ENCODE results near the gene DLGAP4.

DLGAP4 gene

GRCh38 chr20:36331209-36331608 lies 25.1 kb downstream of the DLGAP4 start:
- DNase-seq = no peak

DNA sequence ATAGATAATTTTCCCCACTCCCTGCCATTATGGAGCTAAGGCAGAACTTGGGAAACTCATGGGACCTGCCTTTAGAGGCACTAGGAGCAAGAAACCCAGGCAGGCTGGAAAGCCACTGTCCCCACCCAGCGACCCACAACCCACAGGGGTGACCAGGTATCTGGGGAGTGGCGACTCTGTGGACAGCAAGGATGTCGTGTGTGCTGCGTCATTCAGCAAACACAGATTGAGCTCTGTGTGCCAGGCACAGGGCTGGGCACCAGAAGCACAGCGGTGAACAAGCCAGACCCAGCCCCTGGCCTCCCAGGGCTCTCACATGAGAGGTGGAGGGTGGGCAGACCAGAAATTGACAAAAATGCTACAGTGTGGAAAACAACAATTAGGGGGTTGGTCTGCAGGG lies 27.7 kb downstream of the DLGAP4 start:
- no peak for DNase-seq

- no peak for DNase-seq
Measured at GRCh38 chr20:36334281-36335205, 28.4 kb downstream of the DLGAP4 start.

- DNase-seq = no peak
Measured at GRCh38 chr20:36335206-36335870, 29.2 kb downstream of the DLGAP4 start.

DNA sequence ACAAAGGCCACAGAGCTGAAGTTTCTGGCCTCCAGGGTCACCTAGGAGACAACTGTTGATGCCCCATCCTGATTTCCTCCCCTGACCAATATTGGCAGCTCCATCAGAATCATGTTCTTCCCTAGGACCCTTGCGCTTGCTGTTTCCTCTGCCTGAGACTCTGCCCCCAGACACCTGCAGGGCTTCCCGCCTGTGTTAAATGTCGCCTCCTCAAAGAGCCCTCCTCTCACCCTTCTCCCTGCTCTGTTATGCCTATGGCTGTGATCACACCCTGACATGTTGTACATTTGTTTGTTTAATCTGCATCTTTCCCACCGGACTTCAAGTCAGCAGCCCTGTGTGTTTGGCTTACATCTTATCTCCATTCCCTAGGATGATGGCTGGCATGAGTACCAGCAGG lies 30.1 kb downstream of the DLGAP4 start:
- DNase-seq = no peak

- no peak for DNase-seq
Measured at GRCh38 chr20:36336954-36337704, 31.0 kb downstream of the DLGAP4 start.

- DNase-seq = no peak
Measured at GRCh38 chr20:36337886-36338285, 31.7 kb downstream of the DLGAP4 start.

- DNase-seq = no peak
Measured at GRCh38 chr20:36339646-36340592, 33.8 kb downstream of the DLGAP4 start.

DNA sequence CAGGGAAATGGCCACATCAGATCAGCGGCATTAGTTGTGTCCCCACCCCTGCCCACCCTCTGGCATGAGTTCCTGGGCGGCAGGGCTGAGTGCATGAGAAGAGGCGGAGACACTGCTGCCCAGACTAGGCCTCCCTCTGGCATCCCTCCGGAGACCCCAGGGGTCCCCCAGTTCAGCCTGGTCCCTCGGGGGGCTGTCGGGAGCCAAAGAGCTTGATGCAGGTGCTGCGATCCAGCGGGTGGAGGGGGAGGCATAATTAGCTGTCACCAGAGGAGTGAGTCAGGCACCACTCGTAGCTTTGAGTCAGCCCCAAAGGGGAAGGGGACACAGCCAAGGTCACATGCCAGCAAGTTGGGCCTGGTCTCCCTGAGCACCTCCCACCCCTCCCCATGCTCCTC lies 34.5 kb downstream of the DLGAP4 start:
- no peak for DNase-seq

GRCh38 chr20:36341331-36342020 lies 35.3 kb downstream of the DLGAP4 start:
- DNase-seq = no peak

DNA sequence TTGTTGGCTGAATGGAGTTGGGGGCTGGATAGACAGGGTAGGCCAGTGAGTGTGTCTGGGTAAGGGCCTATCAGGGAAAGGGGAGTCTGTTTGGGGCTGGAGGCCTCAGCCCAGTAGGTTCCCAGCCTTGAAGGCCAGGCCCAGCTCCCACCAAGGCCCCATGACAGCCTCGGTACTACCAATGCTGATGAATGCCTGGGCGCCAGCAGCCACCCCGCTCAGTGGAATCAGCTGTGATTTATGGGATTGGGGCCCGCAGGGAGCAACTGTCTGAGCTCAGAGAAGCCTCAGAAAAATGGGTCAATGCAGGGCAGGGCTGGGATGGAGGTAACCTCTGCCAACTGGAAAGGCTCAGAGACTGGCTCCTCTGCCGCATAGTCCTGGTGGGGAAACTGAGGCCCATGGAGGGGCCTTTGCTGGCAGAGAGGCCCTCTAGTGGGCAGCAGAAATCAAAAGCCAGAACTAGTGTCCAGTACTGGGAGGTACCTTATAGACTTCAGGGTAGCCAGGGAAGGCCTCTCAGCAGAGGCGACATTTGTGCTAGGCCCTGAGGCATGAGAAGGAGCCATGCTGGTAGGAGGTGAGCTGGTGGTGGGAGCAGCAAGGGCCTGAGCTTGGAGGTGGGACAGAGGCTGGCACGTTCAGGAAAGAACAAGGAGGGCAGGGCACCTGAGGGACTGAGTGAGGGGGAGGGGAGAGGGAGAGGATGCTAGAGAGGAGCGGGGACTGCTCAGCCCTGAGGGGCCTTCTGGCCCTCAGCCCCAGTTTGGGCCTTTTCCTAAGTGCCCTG lies 36.4 kb downstream of the DLGAP4 start:
- DNase-seq = no peak

GRCh38 chr20:36343641-36344040 lies 37.5 kb downstream of the DLGAP4 start:
- DNase-seq = no peak

GRCh38 chr20:36344517-36345132 lies 38.5 kb downstream of the DLGAP4 start:
- no peak for DNase-seq

- no peak for DNase-seq
Measured at GRCh38 chr20:36346256-36346655, 40.1 kb downstream of the DLGAP4 start.

DNA sequence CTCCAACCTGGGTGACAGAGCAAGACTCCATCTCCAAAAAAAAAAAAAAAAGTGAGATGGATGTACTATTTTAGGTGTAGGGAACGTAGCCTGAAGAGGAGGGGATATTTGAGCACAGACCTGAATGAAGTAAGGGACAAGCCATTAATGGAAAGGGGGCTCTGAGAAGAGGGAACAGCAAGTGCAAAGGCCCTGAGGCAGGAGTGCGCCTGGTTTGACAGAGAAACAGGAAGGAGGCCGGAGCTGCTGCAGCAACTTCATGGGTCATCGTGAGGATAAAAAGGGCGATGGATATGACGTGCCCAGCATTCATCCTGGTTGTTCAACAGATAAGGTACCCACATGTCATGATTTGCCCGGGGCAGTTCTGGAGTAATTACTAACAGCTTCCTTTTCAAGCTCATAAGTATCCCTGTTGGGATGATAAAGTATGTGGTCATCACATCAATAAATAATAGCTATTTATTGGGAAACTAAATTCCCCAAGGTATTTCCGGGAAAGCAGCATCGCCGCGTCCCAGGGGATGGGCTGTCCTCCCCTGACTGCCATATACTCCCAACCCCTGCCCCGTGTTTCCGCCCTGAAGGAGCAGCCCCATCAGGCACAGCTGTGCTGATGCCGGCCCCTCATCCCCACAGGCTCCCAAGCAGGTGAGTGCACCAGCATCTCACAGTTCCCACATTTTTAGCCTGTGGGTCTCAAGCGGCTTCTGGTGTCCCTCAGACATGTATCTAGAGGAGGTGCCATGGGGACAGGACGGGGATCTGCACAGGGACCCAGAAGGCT lies 43.4 kb downstream of the DLGAP4 start:
- no peak for DNase-seq

DNA sequence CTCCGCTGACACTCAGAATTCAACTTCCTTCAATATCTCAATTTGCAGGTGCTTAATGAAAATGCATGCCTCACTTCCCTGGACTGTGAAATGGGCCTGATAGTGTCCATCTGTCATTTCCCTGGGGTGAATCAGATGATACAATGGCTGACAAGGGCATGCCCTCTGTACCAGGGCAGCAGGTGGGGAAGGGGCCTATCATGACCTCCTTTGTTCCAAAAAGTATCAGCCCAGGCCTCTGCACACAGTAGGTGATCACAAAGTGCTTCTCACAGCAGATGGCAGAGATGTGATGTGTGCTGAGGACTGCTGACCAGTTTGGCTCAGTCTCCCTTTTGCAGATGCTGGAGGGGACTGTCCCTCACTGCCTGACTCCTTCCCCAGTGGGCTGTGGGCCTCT lies 44.3 kb downstream of the DLGAP4 start:
- no peak for DNase-seq

DNA sequence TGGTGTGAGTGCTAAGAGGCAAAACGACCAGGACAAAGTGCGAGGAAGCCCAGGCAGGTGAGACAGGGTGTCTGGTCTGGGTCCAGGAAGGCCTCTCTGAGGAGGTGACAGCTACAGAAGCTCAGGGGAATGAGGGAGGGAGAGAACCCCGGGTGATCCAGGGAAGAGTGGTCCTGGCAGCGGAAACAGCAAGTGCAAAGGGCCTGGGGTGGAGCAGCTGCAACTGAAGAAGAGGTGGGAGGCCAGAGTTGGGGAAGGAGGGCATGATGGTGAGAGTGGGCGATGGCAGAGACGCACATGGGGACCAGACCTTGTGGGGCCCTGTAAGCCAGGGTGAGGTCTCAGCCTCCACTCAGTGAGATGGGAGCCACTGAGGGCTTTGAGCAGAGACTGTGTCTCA lies 45.8 kb downstream of the DLGAP4 start:
- no peak for DNase-seq

- no peak for DNase-seq
Measured at GRCh38 chr20:36352843-36353553, 46.9 kb downstream of the DLGAP4 start.

DNA sequence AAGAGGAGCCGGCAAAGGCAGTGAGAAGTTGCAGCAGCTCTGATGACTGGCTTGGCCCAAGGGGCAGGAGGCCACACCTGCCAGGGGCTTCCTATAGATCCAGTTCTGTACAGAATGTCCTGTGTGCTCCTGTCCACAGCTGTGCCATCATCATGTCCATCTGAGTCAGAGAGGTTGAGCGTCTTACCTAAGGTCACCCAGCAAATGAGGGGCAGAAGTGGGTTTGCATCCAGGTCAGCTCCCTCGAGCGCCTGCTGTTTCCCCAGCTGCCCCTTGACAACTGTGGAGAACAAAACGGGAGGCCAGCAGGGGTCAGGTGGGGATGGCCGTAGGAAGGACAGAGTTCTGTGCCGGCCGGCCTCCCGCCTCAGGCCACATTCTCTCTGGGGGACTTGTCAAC lies 47.6 kb downstream of the DLGAP4 start:
- no peak for DNase-seq

All from C1 segment of cervical spinal cord (tissue), 14 donors.